Measurements from ENCODE around the gene SNCG. TPM values are rescaled to one million over a fixed set of nuclear protein-coding genes. Genes with fewer than 3 reads are reported as not detected.

SNCG gene
- polyA plus RNA-seq, 1 donor from 2014 or later, result 6.1 TPM

- H3K27me3 ChIP-seq (ENCODE audit: insufficient read depth, low read depth, low read length), result no peaks in the 10 kb centered on the region
- H3K27ac ChIP-seq (ENCODE audit: low read length), result no peak overlapping the region
- no peaks in the 10 kb centered on the region for H3K36me3 ChIP-seq (ENCODE audit: insufficient read depth, low read length)
- no peak overlapping the region for H2AFZ ChIP-seq (ENCODE audit: low read depth, low read length)
- TF ChIP-seq TAF1 (IDR thresholded peaks at IDR 0.05; ENCODE audit: low read depth) (no peak), CTCF (IDR thresholded peaks at IDR 0.05; ENCODE audit: poor library complexity, severe bottlenecking) (no peak), POLR2AphosphoS5 (IDR thresholded peaks at IDR 0.05) (no peak), EP300 (conservative IDR thresholded peaks at IDR 0.05; ENCODE audit: poor library complexity, severe bottlenecking) (no peak), SMC3 (conservative IDR thresholded peaks at IDR 0.05; ENCODE audit: poor library complexity) (no peak), EZH2 (IDR thresholded peaks at IDR 0.05; ENCODE audit: borderline replicate concordance, insufficient read depth, low read length, poor library complexity, severe bottlenecking) (no peak), MXI1 (conservative IDR thresholded peaks at IDR 0.05; ENCODE audit: poor library complexity, severe bottlenecking) (no peak), REST (IDR thresholded peaks at IDR 0.05; ENCODE audit: borderline replicate concordance) (no peak), RAD21 (conservative IDR thresholded peaks at IDR 0.05) (no peak)
- no peak overlapping the region for H3K4me3 ChIP-seq (ENCODE audit: low read length)
- no peaks in the 10 kb centered on the region for H3K9me2 ChIP-seq (ENCODE audit: insufficient read depth, low read length)
- H3F3A ChIP-seq (ENCODE audit: insufficient read depth, low read length, poor library complexity, severe bottlenecking), result no peaks in the 10 kb centered on the region
- H3K9me3 ChIP-seq (ENCODE audit: low read length), result no peaks in the 10 kb centered on the region
- no peak overlapping the region for H3K9ac ChIP-seq (ENCODE audit: low read length)
- H3K79me2 ChIP-seq (replicated peaks; ENCODE audit: insufficient read depth, low read length), result no peaks in the 10 kb centered on the region
- H4K20me1 ChIP-seq (ENCODE audit: insufficient read depth), result no peaks in the 10 kb centered on the region
- no peak overlapping the region for H3K4me2 ChIP-seq (ENCODE audit: low read length)
These were observed 1.8 kb downstream of the SNCG start for GRCh38 chr10:86960003-86960862.

GRCh38 chr10:86960863-86961434, 2.5 kb downstream of the SNCG start:
- Histone ChIP-seq H3K9me3 (ENCODE audit: low read length) (no peaks in the 10 kb centered on the region), H3K27ac (ENCODE audit: low read length) (no peak overlapping the region), H3K9ac (ENCODE audit: low read length) (no peak overlapping the region), H3K4me3 (ENCODE audit: low read length) (no peak overlapping the region), H3K27me3 (ENCODE audit: insufficient read depth, low read depth, low read length) (no peaks in the 10 kb centered on the region), H3K36me3 (ENCODE audit: insufficient read depth, low read length) (no peaks in the 10 kb centered on the region), H3K9me2 (ENCODE audit: insufficient read depth, low read length) (no peaks in the 10 kb centered on the region), H3F3A (ENCODE audit: insufficient read depth, low read length, poor library complexity, severe bottlenecking) (no peaks in the 10 kb centered on the region), H2AFZ (ENCODE audit: low read depth, low read length) (no peak overlapping the region), H3K79me2 (replicated peaks; ENCODE audit: insufficient read depth, low read length) (no peaks in the 10 kb centered on the region), H3K4me2 (ENCODE audit: low read length) (no peak overlapping the region), H4K20me1 (ENCODE audit: insufficient read depth) (no peaks in the 10 kb centered on the region)
- TF ChIP-seq EZH2 (IDR thresholded peaks at IDR 0.05; ENCODE audit: borderline replicate concordance, insufficient read depth, low read length, poor library complexity, severe bottlenecking) (no peak), MXI1 (conservative IDR thresholded peaks at IDR 0.05; ENCODE audit: poor library complexity, severe bottlenecking) (no peak), SMC3 (conservative IDR thresholded peaks at IDR 0.05; ENCODE audit: poor library complexity) (no peak), POLR2AphosphoS5 (IDR thresholded peaks at IDR 0.05) (no peak), RAD21 (conservative IDR thresholded peaks at IDR 0.05) (no peak), REST (IDR thresholded peaks at IDR 0.05; ENCODE audit: borderline replicate concordance) (no peak), TAF1 (IDR thresholded peaks at IDR 0.05; ENCODE audit: low read depth) (no peak), EP300 (conservative IDR thresholded peaks at IDR 0.05; ENCODE audit: poor library complexity, severe bottlenecking) (no peak), CTCF (IDR thresholded peaks at IDR 0.05; ENCODE audit: poor library complexity, severe bottlenecking) (no peak)
